Measurements from ENCODE around the gene MYMX.

The MYMX gene

DNA sequence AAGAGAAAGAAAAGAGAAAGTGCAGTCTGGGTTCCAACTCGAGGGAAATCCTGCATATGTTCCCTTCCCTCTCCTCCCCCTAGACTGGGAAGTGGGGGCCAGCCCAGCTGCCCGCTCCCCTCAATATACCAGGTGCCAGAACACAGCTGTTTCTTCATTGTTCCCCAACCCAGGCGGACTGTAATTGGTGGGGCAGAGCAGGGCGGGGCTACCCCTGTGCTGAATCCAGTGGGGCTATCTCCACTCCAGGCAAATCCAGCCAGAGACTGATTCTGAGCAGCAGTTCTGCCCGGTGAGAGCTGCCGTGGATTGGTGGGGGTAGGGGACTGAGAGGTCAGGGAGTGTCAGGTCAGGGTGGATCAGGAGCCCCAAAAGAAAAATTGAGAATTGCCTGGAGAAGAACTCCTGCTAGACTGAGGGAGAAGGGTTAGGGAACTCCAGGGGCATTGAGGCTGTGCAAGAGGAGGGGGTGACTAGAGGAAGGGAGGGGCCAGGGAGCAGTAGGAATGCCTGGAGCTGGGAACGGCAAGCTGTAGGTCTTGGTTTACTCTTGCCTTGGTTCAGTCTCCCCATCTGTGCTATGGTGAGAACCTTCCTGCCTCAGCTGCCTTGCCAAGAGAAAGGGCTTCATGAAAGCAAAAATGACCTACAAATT, at the start of gene MYMX:
MYMX (plus strand) TSS at position 250 of the 655 bp plus-strand sequence. CDS start 546 bp downstream, outside the sequence.
- H3K4me3 ChIP-seq (ENCODE audit: low read depth, low read length) = no peak within 1 kb of the TSS
- DNase-seq (ENCODE audit: low read depth) = no peak
- TF ChIP-seq, protein P1, sequence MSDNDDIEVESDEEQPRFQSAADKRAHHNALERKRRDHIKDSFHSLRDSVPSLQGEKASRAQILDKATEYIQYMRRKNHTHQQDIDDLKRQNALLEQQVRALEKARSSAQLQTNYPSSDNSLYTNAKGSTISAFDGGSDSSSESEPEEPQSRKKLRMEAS (IDR thresholded peaks at IDR 0.05; ENCODE audit: low read depth, low read length) = no peak
- no peak for TF ChIP-seq POLR2A (IDR thresholded peaks at IDR 0.05; ENCODE audit: extremely low read depth, insufficient read length)

DNA sequence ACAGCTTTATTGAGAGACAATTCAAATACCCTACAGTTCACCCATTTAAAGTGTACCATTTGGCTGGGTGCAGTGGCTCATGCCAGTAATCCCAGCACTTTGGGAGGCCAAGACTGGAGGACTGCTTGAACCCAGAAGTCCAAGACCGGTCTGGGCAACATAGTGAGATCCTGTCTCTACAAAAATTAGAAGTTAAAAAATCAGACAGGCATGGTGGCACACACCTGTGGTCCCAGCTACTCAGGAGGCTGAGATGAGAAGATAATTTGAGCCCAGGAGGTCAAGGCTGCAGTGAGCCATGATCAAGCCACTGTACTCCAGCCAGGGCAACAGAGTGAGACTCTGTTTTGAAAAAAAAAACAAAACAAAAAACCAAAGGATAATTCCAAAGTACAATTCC, 49.2 kb upstream of the MYMX start:
- no peak for TF ChIP-seq POLR2A (IDR thresholded peaks at IDR 0.05; ENCODE audit: extremely low read depth, insufficient read length)
- TF ChIP-seq, protein P2, sequence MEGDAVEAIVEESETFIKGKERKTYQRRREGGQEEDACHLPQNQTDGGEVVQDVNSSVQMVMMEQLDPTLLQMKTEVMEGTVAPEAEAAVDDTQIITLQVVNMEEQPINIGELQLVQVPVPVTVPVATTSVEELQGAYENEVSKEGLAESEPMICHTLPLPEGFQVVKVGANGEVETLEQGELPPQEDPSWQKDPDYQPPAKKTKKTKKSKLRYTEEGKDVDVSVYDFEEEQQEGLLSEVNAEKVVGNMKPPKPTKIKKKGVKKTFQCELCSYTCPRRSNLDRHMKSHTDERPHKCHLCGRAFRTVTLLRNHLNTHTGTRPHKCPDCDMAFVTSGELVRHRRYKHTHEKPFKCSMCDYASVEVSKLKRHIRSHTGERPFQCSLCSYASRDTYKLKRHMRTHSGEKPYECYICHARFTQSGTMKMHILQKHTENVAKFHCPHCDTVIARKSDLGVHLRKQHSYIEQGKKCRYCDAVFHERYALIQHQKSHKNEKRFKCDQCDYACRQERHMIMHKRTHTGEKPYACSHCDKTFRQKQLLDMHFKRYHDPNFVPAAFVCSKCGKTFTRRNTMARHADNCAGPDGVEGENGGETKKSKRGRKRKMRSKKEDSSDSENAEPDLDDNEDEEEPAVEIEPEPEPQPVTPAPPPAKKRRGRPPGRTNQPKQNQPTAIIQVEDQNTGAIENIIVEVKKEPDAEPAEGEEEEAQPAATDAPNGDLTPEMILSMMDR (IDR thresholded peaks at IDR 0.05; ENCODE audit: low read depth, low read length) = no peak
- TF ChIP-seq, protein P1 (IDR thresholded peaks at IDR 0.05; ENCODE audit: low read depth, low read length) = no peak
- DNase-seq (ENCODE audit: low read depth) = no peak
- H3K4me3 ChIP-seq (ENCODE audit: low read depth, low read length) = no peak overlapping the region

DNA sequence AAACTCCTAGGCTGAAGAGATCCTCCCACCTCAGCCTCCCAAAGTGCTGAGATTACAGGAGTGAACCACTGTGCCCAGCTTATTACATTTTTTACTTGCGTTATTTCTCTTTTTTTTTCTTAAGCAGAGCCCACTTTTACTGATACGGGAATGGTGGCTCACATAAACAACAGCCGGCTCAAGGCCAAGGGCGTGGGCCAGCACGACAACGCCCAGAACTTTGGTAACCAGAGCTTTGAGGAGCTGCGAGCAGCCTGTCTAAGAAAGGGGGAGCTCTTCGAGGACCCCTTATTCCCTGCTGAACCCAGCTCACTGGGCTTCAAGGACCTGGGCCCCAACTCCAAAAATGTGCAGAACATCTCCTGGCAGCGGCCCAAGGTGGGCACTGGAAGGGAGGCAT, 47.6 kb upstream of the MYMX start:
- no peak overlapping the region for H3K4me3 ChIP-seq (ENCODE audit: low read depth, low read length)
- no peak for DNase-seq (ENCODE audit: low read depth)
- TF ChIP-seq MYC (IDR thresholded peaks at IDR 0.05; ENCODE audit: low read depth, low read length) (no peak), POLR2A (IDR thresholded peaks at IDR 0.05; ENCODE audit: extremely low read depth, insufficient read length) (no peak)
- TF ChIP-seq, protein P2 (IDR thresholded peaks at IDR 0.05; ENCODE audit: low read depth, low read length) = no peak
- TF ChIP-seq, protein P1 (IDR thresholded peaks at IDR 0.05; ENCODE audit: low read depth, low read length) = no peak

DNA sequence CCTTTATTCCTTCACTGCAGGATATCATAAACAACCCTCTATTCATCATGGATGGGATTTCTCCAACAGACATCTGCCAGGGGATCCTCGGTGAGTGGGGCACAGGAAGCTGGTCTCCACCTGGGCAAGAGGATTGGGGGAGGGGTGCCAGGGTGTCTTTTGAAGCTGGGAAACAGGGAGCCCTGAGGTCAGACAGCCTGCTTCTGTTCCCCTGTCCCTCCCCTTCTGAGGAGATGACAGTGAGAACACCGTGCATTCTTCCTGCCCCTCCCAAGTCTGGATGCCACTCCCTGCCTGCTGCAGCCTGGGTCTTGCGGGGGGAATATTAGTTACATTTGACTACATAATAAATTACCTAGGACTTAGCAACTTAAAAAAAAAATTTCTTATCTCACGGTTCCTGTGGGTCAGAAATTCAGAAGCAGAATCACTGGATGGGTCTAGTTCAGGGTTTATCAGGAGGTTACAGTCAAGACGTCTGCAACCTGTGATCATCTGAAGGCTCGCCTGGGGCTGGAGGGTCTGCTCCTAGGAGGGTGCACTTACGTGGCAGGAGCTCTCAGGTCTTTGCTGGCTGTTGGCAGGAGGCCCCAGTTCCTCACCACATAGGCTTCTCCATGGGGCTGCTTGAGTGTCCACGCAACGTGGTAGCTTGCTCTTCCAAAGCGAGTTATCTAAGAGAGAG, 46.7 kb upstream of the MYMX start:
- DNase-seq (ENCODE audit: low read depth) = no peak
- H3K4me3 ChIP-seq (ENCODE audit: low read depth, low read length) = no peak overlapping the region
- TF ChIP-seq, protein P2 (IDR thresholded peaks at IDR 0.05; ENCODE audit: low read depth, low read length) = no peak
- TF ChIP-seq POLR2A (IDR thresholded peaks at IDR 0.05; ENCODE audit: extremely low read depth, insufficient read length) = no peak
- TF ChIP-seq MYC (IDR thresholded peaks at IDR 0.05; ENCODE audit: low read depth, low read length) = no peak
- TF ChIP-seq, protein P1 (IDR thresholded peaks at IDR 0.05; ENCODE audit: low read depth, low read length) = no peak

DNA sequence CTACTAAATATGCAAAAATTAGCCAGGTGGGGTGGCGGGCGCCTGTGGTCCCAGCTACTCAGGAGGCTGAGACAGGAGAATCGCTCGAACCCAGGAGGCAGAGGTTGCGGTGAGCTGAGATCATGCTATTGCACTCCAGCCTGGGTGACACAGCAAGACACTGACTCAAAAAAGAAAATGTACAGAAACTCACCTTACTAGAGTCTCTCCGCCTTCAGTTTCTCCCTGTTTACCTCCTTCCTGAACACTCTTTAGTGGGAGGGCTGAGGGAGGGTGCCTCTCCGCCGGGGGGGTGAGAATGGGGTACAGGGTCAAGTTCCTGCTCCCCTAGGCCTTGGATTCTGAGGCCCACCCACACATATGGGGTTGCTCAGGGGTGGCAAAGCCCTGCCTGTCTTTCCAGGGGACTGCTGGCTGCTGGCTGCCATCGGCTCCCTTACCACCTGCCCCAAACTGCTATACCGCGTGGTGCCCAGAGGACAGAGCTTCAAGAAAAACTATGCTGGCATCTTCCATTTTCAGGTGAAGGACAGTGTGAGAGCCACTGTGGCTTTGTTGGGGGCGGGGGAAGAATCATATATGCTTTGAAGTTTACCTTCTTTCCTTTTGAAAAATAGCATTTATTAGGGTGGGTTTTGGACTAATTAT, 44.7 kb upstream of the MYMX start:
- DNase-seq (ENCODE audit: low read depth) = no peak
- TF ChIP-seq, protein P2 (IDR thresholded peaks at IDR 0.05; ENCODE audit: low read depth, low read length) = no peak
- TF ChIP-seq POLR2A (IDR thresholded peaks at IDR 0.05; ENCODE audit: extremely low read depth, insufficient read length) = no peak
- TF ChIP-seq MYC (IDR thresholded peaks at IDR 0.05; ENCODE audit: low read depth, low read length) = no peak
- TF ChIP-seq, protein P1 (IDR thresholded peaks at IDR 0.05; ENCODE audit: low read depth, low read length) = no peak

More for the DNA sequence above, 44.7 kb upstream of the MYMX start:
- no peak overlapping the region for H3K4me3 ChIP-seq (ENCODE audit: low read depth, low read length)

All from NB4 (cell line).